ENCODE measurements around the gene NOG. TPM values are rescaled to one million over a fixed set of nuclear protein-coding genes. Genes with fewer than 3 reads are reported as not detected.

The NOG gene
- total RNA-seq, 1 experiment from 2014 or later: 0.25 TPM

GRCh38 chr17:56595108-56595418, 1.6 kb downstream of the NOG start:
- Histone ChIP-seq H3K27me3 (ENCODE audit: insufficient read depth, low read length) (peaks cover 28% of the 10 kb centered on the region; the same call in 1 of the 2 replicates), H3K79me2 (ENCODE audit: insufficient read depth, low read length) (no peaks in the 10 kb centered on the region), H2AFZ (ENCODE audit: low read depth, low read length, poor library complexity, severe bottlenecking) (no peak overlapping the region), H3K4me2 (ENCODE audit: low read length) (no peak overlapping the region), H4K20me1 (ENCODE audit: insufficient read depth) (no peaks in the 10 kb centered on the region), H3K4me1 (ENCODE audit: control insufficient read depth in 1 of 2, insufficient read depth in 2 of 2, low read length in 2 of 2) (peaks cover 5 to 21% of the 10 kb centered on the region in 2 experiments; a peak in 2 of 4 replicates), H3K27ac (ENCODE audit: low read depth, low read length) (no peak overlapping the region), H3K9me2 (ENCODE audit: insufficient read depth) (no peaks in the 10 kb centered on the region), H3K9ac (ENCODE audit: low read length) (no peak overlapping the region), H3K4me3 (replicated peaks in 1 of 2; ENCODE audit: low read depth in 1 of 2, low read length in 2 of 2) (no peak overlapping the region), H3K36me3 (ENCODE audit: control insufficient read depth in 1 of 2, insufficient read depth in 2 of 2, low read length in 2 of 2) (no peaks in the 10 kb centered on the region), H3K9me3 (ENCODE audit: control insufficient read depth in 1 of 2, insufficient read depth in 1 of 2, low read depth in 1 of 2, low read length in 2 of 2) (no peaks in the 10 kb centered on the region)
- ChIA-PET RAD21 (ENCODE audit: low non-redundant PET in 1 of 2, low total read pairs in 2 of 2, uncharacterized antibody in 2 of 2, unreplicated experiment in 2 of 2) (interaction anchor here in 1 of 2 experiments (1.3 kb wide), 1 partner anchor 120 kb away, joined by 6 read pairs; no protein-coding TSS in a partner anchor), CTCF (interaction anchor here (0.7 kb wide), 1 partner anchor 121 kb away, joined by 3 read pairs; no protein-coding TSS in a partner anchor), POLR2A (no interaction called here)
- no peak for DNase-seq (ENCODE audit: low read depth, low spot score)
- BruUV-seq (replicated peaks): no TSS peak
- intact Hi-C loops (cut with micrococcal nuclease): no loop called here
- TF ChIP-seq POLR2A (IDR thresholded peaks at IDR 0.05; ENCODE audit: borderline replicate concordance, extremely low read depth, insufficient read depth, insufficient read length): no peak
- TF ChIP-seq FOSL1 (IDR thresholded peaks at IDR 0.05; ENCODE audit: low read depth): no peak
- no peak for TF ChIP-seq TCF7L2 (IDR thresholded peaks at IDR 0.05; ENCODE audit: borderline replicate concordance, extremely low read depth, insufficient read depth, insufficient read length)
- no peak for TF ChIP-seq RAD21 (IDR thresholded peaks at IDR 0.05; ENCODE audit: low read depth)
- TF ChIP-seq SRF (IDR thresholded peaks at IDR 0.05; ENCODE audit: low read depth): no peak
- TF ChIP-seq YY1 (IDR thresholded peaks at IDR 0.05; ENCODE audit: extremely low read depth, insufficient replicate concordance, low read depth, low read length): no peak
- ATAC-seq: no peak

GRCh38 chr17:56595831-56596690, 2.6 kb downstream of the NOG start:
- Histone ChIP-seq H3K27me3 (ENCODE audit: insufficient read depth, low read length) (peaks cover 18% of the 10 kb centered on the region; the same call in 1 of the 2 replicates), H3K4me2 (ENCODE audit: low read length) (no peak overlapping the region), H3K9me2 (ENCODE audit: insufficient read depth) (no peaks in the 10 kb centered on the region), H3K9me3 (ENCODE audit: control insufficient read depth in 1 of 2, insufficient read depth in 1 of 2, low read depth in 1 of 2, low read length in 2 of 2) (no peaks in the 10 kb centered on the region), H2AFZ (ENCODE audit: low read depth, low read length, poor library complexity, severe bottlenecking) (no peak overlapping the region), H3K27ac (ENCODE audit: low read depth, low read length) (no peak overlapping the region), H3K79me2 (ENCODE audit: insufficient read depth, low read length) (no peaks in the 10 kb centered on the region), H3K4me1 (ENCODE audit: control insufficient read depth in 1 of 2, insufficient read depth in 2 of 2, low read length in 2 of 2) (peaks cover 5 to 21% of the 10 kb centered on the region in 2 experiments; a peak in 2 of 4 replicates), H3K4me3 (replicated peaks in 1 of 2; ENCODE audit: low read depth in 1 of 2, low read length in 2 of 2) (no peak overlapping the region), H4K20me1 (ENCODE audit: insufficient read depth) (no peaks in the 10 kb centered on the region), H3K9ac (ENCODE audit: low read length) (no peak overlapping the region), H3K36me3 (ENCODE audit: control insufficient read depth in 1 of 2, insufficient read depth in 2 of 2, low read length in 2 of 2) (no peaks in the 10 kb centered on the region)
- intact Hi-C loops (cut with micrococcal nuclease): no loop called here
- ChIA-PET POLR2A (no interaction called here), CTCF (interaction anchor here (0.7 kb wide), 1 partner anchor 120 kb away, joined by 3 read pairs; no protein-coding TSS in a partner anchor), RAD21 (ENCODE audit: low non-redundant PET in 1 of 2, low total read pairs in 2 of 2, uncharacterized antibody in 2 of 2, unreplicated experiment in 2 of 2) (no interaction called here)
- no peak for TF ChIP-seq SRF (IDR thresholded peaks at IDR 0.05; ENCODE audit: low read depth)
- no peak for TF ChIP-seq SP1 (IDR thresholded peaks at IDR 0.05; ENCODE audit: low read depth)
- TF ChIP-seq TCF7L2 (IDR thresholded peaks at IDR 0.05; ENCODE audit: borderline replicate concordance, extremely low read depth, insufficient read depth, insufficient read length): no peak
- TF ChIP-seq EZH2 (IDR thresholded peaks at IDR 0.05): no peak
- TF ChIP-seq CTCF (IDR thresholded peaks at IDR 0.05 in 2 of 3, conservative IDR thresholded peaks at IDR 0.05 in 1 of 3; ENCODE audit: borderline replicate concordance in 1 of 3, insufficient read depth in 1 of 3, low read depth in 2 of 3, low read length in 2 of 3): no peak
- no peak for TF ChIP-seq CBX3 (IDR thresholded peaks at IDR 0.05; ENCODE audit: low read depth)
- TF ChIP-seq ZNF274 (IDR thresholded peaks at IDR 0.05; ENCODE audit: low read depth, low read length): no peak
- TF ChIP-seq CEBPB (IDR thresholded peaks at IDR 0.05; ENCODE audit: low read depth): no peak
- TF ChIP-seq RAD21 (IDR thresholded peaks at IDR 0.05; ENCODE audit: low read depth): no peak
- TF ChIP-seq POLR2A (IDR thresholded peaks at IDR 0.05; ENCODE audit: borderline replicate concordance, extremely low read depth, insufficient read depth, insufficient read length): no peak
- no peak for TF ChIP-seq JUND (IDR thresholded peaks at IDR 0.05)
- no peak for TF ChIP-seq POLR2AphosphoS5 (IDR thresholded peaks at IDR 0.05; ENCODE audit: low read depth, low read length)
- TF ChIP-seq MAX (IDR thresholded peaks at IDR 0.05): no peak
- TF ChIP-seq EGR1 (IDR thresholded peaks at IDR 0.05; ENCODE audit: low read depth): no peak
- TF ChIP-seq ZFX (IDR thresholded peaks at IDR 0.05): no peak
- TF ChIP-seq EZH2phosphoT487 (IDR thresholded peaks at IDR 0.05; ENCODE audit: borderline replicate concordance): no peak
- BruUV-seq (replicated peaks): no TSS peak
- ATAC-seq (no peak), DNase-seq (ENCODE audit: low read depth, low spot score) (no peak)
